Measurements from ENCODE around the gene TOP1.
A peak's percentile ranks its signal among the peaks of the same experiment; 100 is the strongest.

TOP1 gene

DNA sequence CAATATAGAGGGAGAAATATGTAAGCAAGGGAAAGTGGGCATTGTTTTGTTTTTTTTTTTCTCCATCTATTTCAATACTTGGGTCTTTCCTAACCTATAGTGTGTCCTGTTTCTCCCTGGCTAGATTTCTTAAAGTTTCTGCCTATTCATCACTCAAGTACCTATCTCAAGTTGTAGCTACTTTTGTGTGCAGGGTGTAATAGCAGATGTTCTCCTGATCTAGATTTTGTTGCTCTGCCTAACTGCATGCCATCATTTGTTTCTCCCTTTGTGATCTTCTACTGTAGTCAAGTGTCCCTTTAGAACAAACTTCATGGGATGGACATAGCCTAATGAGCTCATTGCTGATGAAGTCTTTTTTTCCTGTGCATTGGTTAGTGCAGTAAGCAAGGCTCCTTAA, 45.8 kb downstream of the TOP1 start:
- no peak overlapping the region for H3K4me3 Mint-ChIP-seq
- no peak for DNase-seq
- H3K9me3 Mint-ChIP-seq: no peaks in the 10 kb centered on the region
- no peaks in the 10 kb centered on the region for H3K27me3 Mint-ChIP-seq
- peaks cover 59% of the 10 kb centered on the region for H3K36me3 Mint-ChIP-seq (ENCODE audit: low read depth)
- no peak for ATAC-seq
- peaks cover 74% of the 10 kb centered on the region for H3K4me1 Mint-ChIP-seq
- peak overlapping the region; percentile 3 for H3K27ac Mint-ChIP-seq

DNA sequence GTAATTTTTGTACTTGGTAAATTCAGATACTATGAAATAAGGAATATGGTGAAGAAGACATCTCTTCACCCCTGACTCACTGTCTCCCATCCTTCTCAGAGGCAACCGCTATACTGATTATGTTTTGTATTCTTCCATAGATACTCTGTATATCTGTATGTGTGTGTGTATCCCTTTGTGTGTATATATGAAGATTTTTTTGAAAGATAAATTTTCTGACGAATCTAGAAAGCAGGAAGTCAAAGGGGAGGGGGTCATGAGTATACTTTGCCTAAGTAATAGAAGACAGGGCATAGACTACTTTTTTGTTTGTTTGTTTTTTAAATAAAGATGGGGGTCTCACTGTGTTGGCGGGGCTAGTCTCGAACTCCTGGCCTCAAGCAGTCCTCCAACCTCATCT, 48.2 kb downstream of the TOP1 start:
- ATAC-seq (no peak), DNase-seq (no peak)
- H3K9me3 Mint-ChIP-seq: no peaks in the 10 kb centered on the region
- peaks cover 64% of the 10 kb centered on the region for H3K4me1 Mint-ChIP-seq
- H3K27me3 Mint-ChIP-seq: no peaks in the 10 kb centered on the region
- H3K4me3 Mint-ChIP-seq: no peak overlapping the region
- H3K27ac Mint-ChIP-seq: peak overlapping the region; percentile 52
- H3K36me3 Mint-ChIP-seq (ENCODE audit: low read depth): peaks cover 59% of the 10 kb centered on the region

DNA sequence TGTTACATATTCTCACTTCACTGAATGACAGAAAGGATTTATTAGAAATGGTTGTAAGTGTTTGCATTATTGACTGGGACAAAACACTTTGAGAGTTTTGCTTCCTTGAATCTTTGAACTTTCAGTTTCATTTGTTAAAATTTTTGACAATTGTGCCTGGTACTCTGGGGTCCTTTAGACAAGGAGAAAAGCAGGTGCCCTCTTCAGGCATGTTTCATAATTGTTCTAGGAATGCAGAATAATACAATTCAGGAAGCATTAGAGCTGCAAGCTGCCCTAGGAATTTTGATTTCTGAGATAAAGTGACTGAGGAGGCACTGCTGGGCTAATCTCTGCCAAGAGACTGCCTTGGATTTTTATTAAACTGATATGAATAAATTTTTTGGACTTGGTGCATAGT, 49.7 kb downstream of the TOP1 start:
- ATAC-seq (no peak), DNase-seq (no peak)
- Mint-ChIP-seq H3K27me3 (no peaks in the 10 kb centered on the region), H3K36me3 (ENCODE audit: low read depth) (peaks cover 61% of the 10 kb centered on the region), H3K4me1 (peaks cover 49% of the 10 kb centered on the region), H3K4me3 (no peak overlapping the region), H3K27ac (no peak overlapping the region), H3K9me3 (no peaks in the 10 kb centered on the region)

DNA sequence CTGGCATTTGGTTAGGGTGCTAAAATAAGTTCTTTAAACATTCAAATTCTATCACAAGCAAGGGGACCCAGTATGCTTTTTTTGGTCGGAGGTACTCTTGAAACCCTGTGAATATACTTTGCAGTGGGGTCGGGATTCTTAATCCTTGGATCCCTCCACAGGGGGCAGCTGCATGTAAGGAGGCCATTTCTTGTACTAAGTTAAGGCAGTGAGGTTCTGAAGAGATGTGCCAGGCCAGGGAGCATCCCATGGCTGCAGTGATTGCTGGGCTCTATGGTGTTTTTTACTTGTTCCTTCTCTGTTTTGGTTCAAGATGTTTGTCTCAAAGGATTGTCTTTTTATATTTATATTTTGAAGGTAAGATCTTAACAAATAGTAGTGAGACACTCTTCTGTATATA, 50.4 kb downstream of the TOP1 start:
- Mint-ChIP-seq H3K9me3 (no peaks in the 10 kb centered on the region), H3K27me3 (no peaks in the 10 kb centered on the region), H3K27ac (no peak overlapping the region), H3K36me3 (ENCODE audit: low read depth) (peaks cover 67% of the 10 kb centered on the region), H3K4me1 (peaks cover 44% of the 10 kb centered on the region), H3K4me3 (no peak overlapping the region)
- DNase-seq (no peak), ATAC-seq (no peak)

DNA sequence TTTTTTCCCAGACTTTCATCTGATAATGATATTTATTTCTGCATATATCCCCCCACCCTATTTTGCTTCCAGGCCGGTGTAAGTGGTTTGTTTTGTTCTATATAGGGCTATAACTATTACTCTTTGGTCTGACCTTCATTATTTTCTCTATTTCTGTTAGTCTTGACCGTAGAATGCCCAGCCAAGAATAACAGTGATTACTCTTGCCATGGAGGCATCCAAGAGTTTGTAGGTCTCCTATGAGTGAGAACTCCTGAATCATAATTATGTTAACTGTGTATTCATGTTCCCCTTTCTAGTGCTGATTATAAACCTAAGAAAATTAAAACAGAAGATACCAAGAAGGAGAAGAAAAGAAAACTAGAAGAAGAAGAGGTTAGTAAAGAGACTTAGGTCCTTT, 52.2 kb downstream of the TOP1 start:
- Mint-ChIP-seq H3K27me3 (no peaks in the 10 kb centered on the region), H3K4me1 (peaks cover 38% of the 10 kb centered on the region), H3K36me3 (ENCODE audit: low read depth) (peaks cover 73% of the 10 kb centered on the region), H3K27ac (no peak overlapping the region), H3K9me3 (no peaks in the 10 kb centered on the region), H3K4me3 (no peak overlapping the region)
- no peak for DNase-seq
- no peak for ATAC-seq

DNA sequence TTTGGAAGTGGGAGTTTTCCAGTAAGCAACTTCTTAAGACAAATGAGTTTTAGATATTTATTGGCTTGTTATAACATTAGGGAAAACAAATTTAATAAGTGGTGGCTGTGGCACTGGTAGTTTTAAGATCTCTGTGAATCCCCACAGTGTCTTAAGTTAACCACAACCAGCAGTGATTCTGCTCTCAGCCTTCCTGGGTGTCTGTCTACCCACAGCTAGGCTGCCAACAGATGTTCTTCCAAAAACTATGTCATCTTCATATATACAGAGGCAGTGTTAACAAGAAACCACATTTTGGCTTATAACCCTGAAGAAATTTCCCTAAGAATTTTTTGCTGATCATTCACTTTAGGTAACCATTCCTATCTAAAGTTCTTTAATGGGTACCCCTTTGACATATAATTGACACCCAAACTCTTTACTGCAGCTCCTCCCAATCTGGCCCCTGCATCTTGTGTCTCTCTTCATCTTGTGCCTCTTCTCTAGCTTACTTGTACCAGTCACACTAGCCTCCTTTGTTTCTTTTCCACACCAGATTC, 52.7 kb downstream of the TOP1 start:
- DNase-seq: no peak
- Mint-ChIP-seq H3K36me3 (ENCODE audit: low read depth) (peaks cover 70% of the 10 kb centered on the region), H3K27ac (no peak overlapping the region), H3K4me1 (peaks cover 35% of the 10 kb centered on the region), H3K9me3 (no peaks in the 10 kb centered on the region), H3K27me3 (no peaks in the 10 kb centered on the region), H3K4me3 (no peak overlapping the region)
- ATAC-seq: no peak

DNA sequence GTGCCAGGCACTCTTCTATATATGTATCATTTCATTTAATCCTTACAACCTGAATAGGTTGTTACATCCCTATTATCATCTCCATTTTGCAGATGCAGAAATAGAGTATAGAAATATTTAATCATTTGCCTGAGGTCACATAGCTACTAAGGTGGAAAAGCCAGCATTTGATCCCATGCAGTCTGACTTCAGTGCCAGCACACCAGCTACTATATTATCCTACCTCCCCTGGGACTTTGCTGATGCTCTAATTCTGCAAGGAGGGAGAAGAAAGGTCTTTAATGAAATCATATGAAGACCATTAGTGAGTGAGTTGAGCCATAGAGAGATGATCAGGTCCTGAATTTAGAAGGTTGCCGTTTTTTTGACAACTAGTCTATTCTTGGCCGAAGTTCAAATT, 53.7 kb downstream of the TOP1 start:
- peaks cover 71% of the 10 kb centered on the region for H3K36me3 Mint-ChIP-seq (ENCODE audit: low read depth)
- DNase-seq (no peak), ATAC-seq (no peak)
- no peak overlapping the region for H3K4me3 Mint-ChIP-seq
- no peaks in the 10 kb centered on the region for H3K9me3 Mint-ChIP-seq
- H3K4me1 Mint-ChIP-seq: peaks cover 33% of the 10 kb centered on the region
- no peaks in the 10 kb centered on the region for H3K27me3 Mint-ChIP-seq
- H3K27ac Mint-ChIP-seq: no peak overlapping the region

DNA sequence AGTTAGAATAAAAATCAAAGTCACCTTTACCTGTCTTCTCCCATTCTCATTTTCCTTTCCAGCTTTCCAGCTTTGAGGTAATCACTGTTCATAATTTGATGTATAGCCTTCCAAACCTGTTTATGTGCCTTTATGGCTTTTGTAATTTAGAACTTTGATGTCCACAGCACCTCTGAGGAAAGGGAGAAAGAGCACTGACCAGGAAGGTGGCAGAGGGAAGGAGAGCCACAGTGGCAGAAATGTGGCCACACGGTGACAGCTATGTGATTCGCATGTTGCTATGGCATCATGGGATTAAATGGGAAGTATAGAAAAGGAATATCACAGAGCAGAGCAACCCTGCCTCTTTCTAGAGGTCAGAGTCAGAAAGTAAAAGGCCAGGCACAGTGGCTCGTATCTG, 57.0 kb downstream of the TOP1 start:
- H3K27ac Mint-ChIP-seq: peak overlapping the region; percentile 2
- no peaks in the 10 kb centered on the region for H3K9me3 Mint-ChIP-seq
- H3K4me1 Mint-ChIP-seq: peaks cover 22% of the 10 kb centered on the region
- ATAC-seq (no peak), DNase-seq (no peak)
- no peak overlapping the region for H3K4me3 Mint-ChIP-seq
- H3K27me3 Mint-ChIP-seq: no peaks in the 10 kb centered on the region
- peaks cover 65% of the 10 kb centered on the region for H3K36me3 Mint-ChIP-seq (ENCODE audit: low read depth)

DNA sequence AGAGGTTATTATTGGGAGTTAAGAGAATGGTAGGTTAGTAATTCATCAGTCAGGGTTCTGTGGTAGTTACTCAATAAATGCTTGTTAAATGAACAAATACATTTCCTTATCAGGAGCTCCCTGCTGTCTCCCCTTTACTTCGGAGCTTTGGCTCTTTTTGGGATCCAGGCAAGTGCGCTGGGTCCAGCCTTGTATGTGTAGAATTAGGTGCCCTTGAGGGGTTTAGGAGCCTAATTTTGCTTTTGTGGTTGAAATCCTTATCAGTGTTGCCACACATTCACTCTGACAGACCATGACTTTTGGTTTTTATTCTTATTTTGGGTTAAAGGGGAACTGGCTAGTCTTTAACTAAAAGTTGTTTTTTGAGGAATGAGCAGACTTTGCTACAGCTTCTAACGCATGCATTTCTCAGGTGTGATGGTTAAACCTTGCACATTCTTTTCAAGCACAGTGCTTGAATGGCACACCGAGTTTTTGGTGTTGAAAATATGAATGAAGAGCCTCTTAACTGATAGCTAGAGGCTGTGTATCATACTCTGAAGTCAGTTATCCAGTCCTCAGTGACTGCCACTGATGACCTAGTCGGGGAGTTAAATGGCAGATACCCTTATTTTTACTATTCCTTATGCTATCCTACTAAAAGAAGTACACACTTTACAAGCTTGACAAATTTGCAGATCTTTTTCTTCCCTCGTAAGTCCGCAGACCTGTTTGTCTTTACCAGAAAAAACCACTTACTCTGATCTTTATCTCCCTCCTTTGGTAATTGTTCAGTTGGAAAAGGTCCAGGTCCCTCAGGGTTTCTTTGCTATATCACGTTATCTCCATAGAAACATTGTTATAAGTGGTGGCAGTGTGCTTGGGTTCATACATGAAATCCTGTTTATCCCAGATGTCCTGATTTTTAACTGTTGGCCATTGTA, 58.0 kb downstream of the TOP1 start:
- Mint-ChIP-seq H3K27ac (peak overlapping the region; percentile 35), H3K4me1 (peaks cover 16% of the 10 kb centered on the region), H3K27me3 (no peaks in the 10 kb centered on the region), H3K4me3 (no peak overlapping the region), H3K9me3 (no peaks in the 10 kb centered on the region), H3K36me3 (ENCODE audit: low read depth) (peaks cover 58% of the 10 kb centered on the region)
- no peak for DNase-seq
- no peak for ATAC-seq

DNA sequence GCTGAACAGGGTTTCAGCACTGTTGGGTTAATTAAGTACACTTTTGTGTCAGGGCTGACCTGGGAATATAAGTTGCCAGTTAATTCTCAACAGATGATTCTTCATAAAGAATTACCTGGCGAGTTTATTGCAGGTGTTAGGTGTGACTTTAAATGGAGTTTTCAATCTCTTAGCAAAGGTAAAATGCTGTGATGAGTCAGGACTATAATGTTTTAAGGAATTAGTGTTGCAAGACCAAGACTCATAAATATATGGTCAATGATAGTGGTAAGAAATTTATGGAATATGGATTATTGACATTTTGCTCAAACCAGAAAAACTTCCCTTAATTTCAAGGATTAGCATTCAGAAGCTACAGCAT, 58.7 kb downstream of the TOP1 start:
- peaks cover 62% of the 10 kb centered on the region for H3K36me3 Mint-ChIP-seq (ENCODE audit: low read depth)
- ATAC-seq: no peak
- DNase-seq: no peak
- H3K4me1 Mint-ChIP-seq: peaks cover 15% of the 10 kb centered on the region
- H3K9me3 Mint-ChIP-seq: no peaks in the 10 kb centered on the region
- H3K27ac Mint-ChIP-seq: peak overlapping the region; percentile 35
- no peaks in the 10 kb centered on the region for H3K27me3 Mint-ChIP-seq
- no peak overlapping the region for H3K4me3 Mint-ChIP-seq

DNA sequence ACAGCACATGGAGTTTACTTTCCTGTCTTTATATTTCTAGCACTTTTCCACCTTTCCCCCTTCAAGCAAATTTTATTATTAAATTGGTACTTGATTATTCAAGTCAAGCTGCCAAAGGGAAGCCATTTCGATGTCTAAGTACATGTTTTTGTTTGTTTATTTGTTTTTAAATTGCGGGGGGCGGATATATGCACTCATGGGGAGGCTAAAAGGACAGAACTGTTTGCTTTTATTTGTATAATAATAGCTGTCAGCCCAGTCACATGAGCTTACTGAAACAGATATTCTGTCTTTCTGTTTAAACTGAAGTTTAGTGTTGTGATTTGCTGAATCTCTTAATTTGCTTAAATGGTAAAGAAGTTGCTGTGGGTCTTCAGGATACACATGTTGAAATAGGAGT, 59.2 kb downstream of the TOP1 start:
- peaks cover 64% of the 10 kb centered on the region for H3K36me3 Mint-ChIP-seq (ENCODE audit: low read depth)
- DNase-seq (no peak), ATAC-seq (no peak)
- H3K9me3 Mint-ChIP-seq: no peaks in the 10 kb centered on the region
- no peak overlapping the region for H3K4me3 Mint-ChIP-seq
- H3K4me1 Mint-ChIP-seq: peaks cover 15% of the 10 kb centered on the region
- no peaks in the 10 kb centered on the region for H3K27me3 Mint-ChIP-seq
- no peak overlapping the region for H3K27ac Mint-ChIP-seq

DNA sequence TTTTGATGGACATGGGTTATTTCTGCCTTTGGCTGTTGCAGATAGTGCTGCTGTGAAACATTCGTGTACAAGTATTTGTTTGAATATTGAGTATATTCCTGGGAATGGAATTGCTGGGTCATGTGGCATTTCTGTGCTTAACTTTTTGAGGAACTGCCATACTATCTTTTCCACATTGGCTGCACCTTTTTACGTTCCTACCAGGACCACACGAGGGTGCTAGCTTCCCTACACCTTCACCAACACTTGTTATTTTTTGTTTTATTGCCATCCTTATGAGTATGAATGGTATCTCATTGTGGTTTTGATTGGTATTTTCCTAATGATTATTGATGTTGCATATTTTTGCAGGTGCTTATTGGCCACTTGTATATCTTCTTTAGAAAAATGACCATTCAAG, 60.9 kb downstream of the TOP1 start:
- H3K36me3 Mint-ChIP-seq (ENCODE audit: low read depth): peaks cover 55% of the 10 kb centered on the region
- ATAC-seq (no peak), DNase-seq (no peak)
- H3K27ac Mint-ChIP-seq: no peak overlapping the region
- no peak overlapping the region for H3K4me3 Mint-ChIP-seq
- peaks cover 15% of the 10 kb centered on the region for H3K4me1 Mint-ChIP-seq
- no peaks in the 10 kb centered on the region for H3K9me3 Mint-ChIP-seq
- no peaks in the 10 kb centered on the region for H3K27me3 Mint-ChIP-seq

DNA sequence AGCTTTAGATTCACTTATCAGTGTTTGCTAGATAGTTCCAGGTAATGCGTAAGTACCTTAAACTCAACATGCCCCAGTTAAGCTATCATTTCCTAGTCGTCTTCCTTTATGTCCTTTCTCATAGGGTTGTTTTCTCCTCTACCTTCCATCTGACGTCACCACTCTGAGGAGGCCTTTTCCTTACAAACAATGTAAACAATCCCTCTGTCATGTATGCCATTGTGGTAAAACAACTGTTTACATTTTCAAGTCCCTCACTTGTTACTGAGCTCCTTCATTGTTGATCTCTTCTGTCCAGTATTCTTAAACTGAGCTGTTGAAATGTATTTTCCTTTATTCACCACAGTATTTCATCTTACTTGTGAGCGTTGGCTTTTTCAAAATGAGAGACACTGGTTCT, 63.3 kb downstream of the TOP1 start:
- no peak for DNase-seq
- Mint-ChIP-seq H3K4me1 (peaks cover 6% of the 10 kb centered on the region), H3K4me3 (no peak overlapping the region), H3K9me3 (no peaks in the 10 kb centered on the region), H3K27me3 (no peaks in the 10 kb centered on the region), H3K27ac (peak overlapping the region; percentile 4), H3K36me3 (ENCODE audit: low read depth) (peaks cover 50% of the 10 kb centered on the region)
- no peak for ATAC-seq

DNA sequence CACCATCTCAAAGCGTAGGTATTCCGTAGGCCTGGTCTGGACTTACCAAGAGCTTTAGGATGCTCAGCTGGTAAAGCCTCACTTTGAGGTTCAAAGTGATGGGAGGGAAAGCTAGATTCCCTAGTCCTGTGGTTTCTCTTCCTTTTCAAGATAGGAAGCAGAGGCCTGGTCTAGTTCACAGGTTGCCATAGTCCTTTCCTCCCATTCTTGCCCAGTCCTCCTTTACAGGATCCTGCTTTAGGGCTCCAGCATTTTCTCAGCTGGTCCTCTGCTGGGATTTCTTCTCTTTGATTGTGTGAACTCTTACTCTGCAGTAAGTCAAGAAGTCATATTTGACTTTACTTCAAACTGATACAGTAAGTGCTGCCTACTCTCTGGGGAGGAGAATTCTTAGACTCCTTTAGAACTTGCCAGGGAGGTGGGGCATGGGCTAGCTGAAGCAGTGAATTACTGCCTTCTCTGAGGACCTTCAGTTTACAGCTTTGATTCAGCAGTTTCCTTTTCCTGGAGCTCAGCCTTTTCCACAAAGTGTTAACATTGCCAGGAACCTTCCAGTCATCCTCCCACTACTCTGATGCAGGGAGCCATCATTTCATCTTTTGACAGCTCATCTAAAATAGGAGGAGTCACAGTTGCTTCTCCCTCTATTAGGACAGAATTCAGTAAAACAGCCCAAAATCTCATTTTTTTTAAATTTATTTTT, 65.9 kb downstream of the TOP1 start:
- H3K27me3 Mint-ChIP-seq: no peaks in the 10 kb centered on the region
- H3K4me3 Mint-ChIP-seq: no peak overlapping the region
- H3K9me3 Mint-ChIP-seq: no peaks in the 10 kb centered on the region
- peaks cover 57% of the 10 kb centered on the region for H3K36me3 Mint-ChIP-seq (ENCODE audit: low read depth)
- H3K27ac Mint-ChIP-seq: no peak overlapping the region
- peaks cover 4% of the 10 kb centered on the region for H3K4me1 Mint-ChIP-seq
- ATAC-seq (no peak), DNase-seq (no peak)

Data from activated naive CD8-positive, alpha-beta T cell treated with anti-CD3 and anti-CD28 coated beads, Interleukin-2, amount 50 U/mL, for 24 hours (primary cell).